ENCODE measurements around the gene ELP4.

GRCh38 chr11:31480930-31481329 lies 28.6 kb upstream of the ELP4 start:
- TF ChIP-seq CTCF (IDR thresholded peaks at IDR 0.05; ENCODE audit: poor library complexity) (no peak), EZH2 (IDR thresholded peaks at IDR 0.05; ENCODE audit: borderline replicate concordance) (no peak), EZH2phosphoT487 (IDR thresholded peaks at IDR 0.05; ENCODE audit: low read depth, severe bottlenecking, unreplicated experiment) (no peak)
